CD4-positive, alpha-beta T cell treated with Interleukin-6 for 4 hours (primary cell): ENCODE data around the gene RPAP3.
"Not testable (repeated sequence)": the region's sequence is repeated elsewhere in the genome, so short reads cannot be mapped to it uniquely, and the experiment has no call there.

Experiments used
- DNase-seq: peaks from one replicate; pipeline ENCODE4 v3.0.0-alpha.2; 2020; ENCODE audit warnings: mixed read lengths

Gene RPAP3

GRCh38 chr12:47717443-47718193 lies 11.8 kb upstream of the RPAP3 start:
- peak; percentile 70 for DNase-seq

- DNase-seq: no peak
Measured at GRCh38 chr12:47717046-47717442, 11.2 kb upstream of the RPAP3 start.

GRCh38 chr12:47715877-47716548 lies 10.2 kb upstream of the RPAP3 start:
- DNase-seq: no peak

GRCh38 chr12:47715393-47715876 lies 9.6 kb upstream of the RPAP3 start:
- peak; percentile 90 for DNase-seq

- no peak for DNase-seq
Measured at GRCh38 chr12:47714826-47715386, 9.1 kb upstream of the RPAP3 start.

- DNase-seq: no peak
Measured at GRCh38 chr12:47712171-47712570, 6.3 kb upstream of the RPAP3 start.

GRCh38 chr12:47711448-47711847 lies 5.6 kb upstream of the RPAP3 start:
- no peak for DNase-seq

- no peak for DNase-seq
Measured at GRCh38 chr12:47710278-47710677, 4.4 kb upstream of the RPAP3 start.

GRCh38 chr12:47709671-47710070 lies 3.8 kb upstream of the RPAP3 start:
- DNase-seq: no peak

GRCh38 chr12:47709237-47709636 lies 3.4 kb upstream of the RPAP3 start:
- no peak for DNase-seq

GRCh38 chr12:47707905-47708543 lies 2.2 kb upstream of the RPAP3 start:
- peak; percentile 31 for DNase-seq

- no peak for DNase-seq
Measured at GRCh38 chr12:47707355-47707754, 1.5 kb upstream of the RPAP3 start.

- no peak for DNase-seq
Measured at GRCh38 chr12:47705229-47705565, 633 bp downstream of the RPAP3 start.

- DNase-seq: no peak
Measured at GRCh38 chr12:47704719-47705118, 1.1 kb downstream of the RPAP3 start.

GRCh38 chr12:47700263-47700662 lies 5.6 kb downstream of the RPAP3 start:
- no peak for DNase-seq

- no peak for DNase-seq
Measured at GRCh38 chr12:47698631-47699030, 7.2 kb downstream of the RPAP3 start.

GRCh38 chr12:47698055-47698454 lies 7.8 kb downstream of the RPAP3 start:
- no peak for DNase-seq

GRCh38 chr12:47689215-47689614 lies 16.6 kb downstream of the RPAP3 start:
- DNase-seq: no peak

GRCh38 chr12:47687636-47688035 lies 18.2 kb downstream of the RPAP3 start:
- no peak for DNase-seq

GRCh38 chr12:47686645-47687240 lies 19.1 kb downstream of the RPAP3 start:
- DNase-seq: peak; percentile 36

- no peak for DNase-seq
Measured at GRCh38 chr12:47679785-47680184, 26.0 kb downstream of the RPAP3 start.

- DNase-seq: no peak
Measured at GRCh38 chr12:47672068-47672467, 33.8 kb downstream of the RPAP3 start.

- not testable (repeated sequence) for DNase-seq
Measured at GRCh38 chr12:47667935-47668334, 37.9 kb downstream of the RPAP3 start.
